COLO829 (cell line): ENCODE measurements around the gene C7orf33.
A peak's percentile ranks its signal among the peaks of the same experiment; 100 is the strongest.
"Not testable (repeated sequence)": the region's sequence is repeated elsewhere in the genome, so short reads cannot be mapped to it uniquely, and the experiment has no call there.

Experiments
- DNase-seq: peaks from one replicate; pipeline ENCODE4 v3.0.0; 2012; ENCODE audit warnings: low spot score

C7orf33 gene

GRCh38 chr7:148580446-148580845 is 10.1 kb upstream of the C7orf33 start:
- no peak for DNase-seq

DNA sequence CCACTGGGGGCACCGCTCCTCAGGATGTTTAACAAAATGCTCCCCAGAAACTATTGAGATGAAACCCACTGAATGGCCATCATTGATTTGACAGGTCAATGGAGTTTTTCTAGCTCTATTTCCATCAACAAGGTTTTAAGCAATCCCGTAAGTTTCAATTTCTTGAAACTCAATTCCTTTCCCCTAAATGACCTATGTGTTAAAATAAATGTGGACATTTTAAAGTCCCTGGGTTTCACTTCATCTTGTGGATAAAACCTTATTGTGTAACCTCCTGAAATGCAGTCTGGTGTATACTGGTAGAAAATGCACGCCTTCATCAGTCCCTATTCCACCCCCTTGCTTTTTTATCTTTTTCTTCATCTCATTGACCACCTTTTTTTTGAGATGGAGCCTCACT is 8.9 kb upstream of the C7orf33 start:
- DNase-seq: no peak

GRCh38 chr7:148584154-148584827 is 6.3 kb upstream of the C7orf33 start:
- DNase-seq: no peak

- DNase-seq: no peak
Observed at GRCh38 chr7:148585399-148585798, 5.2 kb upstream of the C7orf33 start.

- DNase-seq: no peak
Observed at GRCh38 chr7:148587076-148587475, 3.5 kb upstream of the C7orf33 start.

DNA sequence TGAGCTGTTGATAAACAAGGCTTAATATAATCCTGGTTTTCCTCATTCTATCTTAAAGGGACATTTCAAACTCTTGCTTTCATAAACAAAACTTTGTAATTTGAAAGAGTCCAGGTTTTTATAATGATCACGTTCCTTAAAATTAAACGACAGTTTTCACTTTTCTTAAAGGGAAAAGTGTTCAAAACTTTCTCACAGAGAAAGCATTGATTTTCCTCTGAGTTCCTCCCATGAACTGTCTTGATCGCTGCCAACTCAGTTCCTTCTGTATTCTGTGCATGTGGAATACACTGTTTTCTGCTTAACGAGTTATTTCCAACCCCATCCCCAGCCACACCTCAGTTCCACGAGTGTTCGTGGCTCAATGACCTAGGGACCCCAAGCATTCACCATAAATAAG is 2.4 kb upstream of the C7orf33 start:
- DNase-seq: no peak

DNA sequence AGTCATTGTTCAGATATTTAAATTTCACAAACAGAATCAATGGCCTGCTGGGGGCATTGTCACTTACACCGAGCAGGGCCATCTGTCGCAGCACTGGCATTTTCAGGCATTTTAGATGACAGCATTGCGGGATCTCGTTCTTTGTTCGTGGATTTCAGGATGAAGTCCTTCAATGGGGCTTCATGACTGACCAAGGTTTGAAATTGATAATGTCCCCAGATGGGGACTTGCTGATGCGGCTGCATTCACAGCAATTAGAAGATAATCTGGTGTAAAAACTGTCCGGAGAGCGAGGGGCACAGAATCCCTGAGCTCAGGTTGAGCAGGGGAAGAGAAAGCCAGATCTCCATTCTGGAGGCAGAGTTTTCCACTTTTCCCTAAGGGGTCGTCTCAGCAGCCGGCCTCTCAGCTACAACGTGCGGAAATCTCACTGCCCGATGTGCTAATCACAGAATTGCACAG is 1.9 kb upstream of the C7orf33 start:
- no peak for DNase-seq

DNA sequence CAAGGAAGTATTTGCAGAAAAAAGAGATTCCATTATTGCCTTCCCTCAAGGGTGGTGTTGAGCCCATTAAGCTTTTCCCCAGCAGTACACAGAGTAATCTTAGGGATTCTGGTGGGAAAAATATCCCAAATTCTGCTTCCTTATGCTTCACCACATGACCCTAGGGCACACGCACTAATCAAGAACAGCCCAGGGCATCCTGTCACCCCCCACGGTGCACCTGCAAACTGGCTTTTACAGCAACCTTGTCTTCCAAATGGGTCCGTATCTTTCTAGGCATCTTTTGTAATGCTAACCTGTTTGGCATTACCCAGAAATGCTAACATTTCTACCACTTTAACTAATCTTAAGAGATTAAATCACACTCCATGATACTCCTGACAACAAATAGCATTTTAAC is 926 bp upstream of the C7orf33 start:
- DNase-seq: no peak

- not testable (repeated sequence) for DNase-seq
Observed at GRCh38 chr7:148596354-148596753, 5.8 kb downstream of the C7orf33 start.

DNA sequence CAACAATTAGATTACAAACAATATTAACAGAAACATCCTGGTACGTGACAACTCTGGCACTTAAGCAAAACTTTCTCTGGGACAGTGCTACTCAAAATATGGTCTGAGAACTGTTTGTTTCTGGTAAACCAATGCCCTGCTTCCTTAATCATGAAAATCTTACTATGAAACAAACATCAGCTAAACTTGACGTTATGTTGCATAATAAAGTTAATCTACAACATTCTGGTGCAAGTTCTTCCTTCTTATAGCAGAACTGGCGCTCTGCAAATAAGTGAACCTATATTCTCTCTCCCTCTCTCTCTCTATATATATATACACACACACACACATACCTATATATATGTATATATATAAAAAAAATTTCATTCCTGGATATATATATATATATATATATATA is 7.8 kb downstream of the C7orf33 start:
- no peak for DNase-seq

GRCh38 chr7:148605350-148605749 is 14.8 kb downstream of the C7orf33 start:
- DNase-seq: no peak

- DNase-seq: no peak
Observed at GRCh38 chr7:148607151-148607661, 16.6 kb downstream of the C7orf33 start.

- DNase-seq: no peak
Observed at GRCh38 chr7:148609045-148609725, 18.6 kb downstream of the C7orf33 start.

DNA sequence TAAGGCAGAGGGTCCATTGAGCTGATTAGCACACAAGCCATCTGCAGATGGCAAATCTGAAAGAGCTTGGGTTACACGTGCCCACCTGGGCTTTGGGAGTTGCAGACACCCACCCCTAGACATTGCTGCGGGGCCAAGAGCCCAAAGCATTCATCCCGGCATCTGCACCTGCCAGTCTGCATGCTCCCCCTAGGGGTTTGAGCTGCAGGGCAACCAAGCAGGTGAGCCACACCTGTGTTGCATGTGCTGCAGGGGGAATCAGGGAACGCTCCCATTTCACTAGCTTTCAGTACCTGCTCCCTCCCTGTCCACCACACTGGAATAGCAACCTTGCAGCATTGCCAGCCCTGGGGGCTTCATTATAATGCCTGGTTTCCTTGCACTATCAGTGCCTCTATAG is 21.1 kb downstream of the C7orf33 start:
- no peak for DNase-seq

DNA sequence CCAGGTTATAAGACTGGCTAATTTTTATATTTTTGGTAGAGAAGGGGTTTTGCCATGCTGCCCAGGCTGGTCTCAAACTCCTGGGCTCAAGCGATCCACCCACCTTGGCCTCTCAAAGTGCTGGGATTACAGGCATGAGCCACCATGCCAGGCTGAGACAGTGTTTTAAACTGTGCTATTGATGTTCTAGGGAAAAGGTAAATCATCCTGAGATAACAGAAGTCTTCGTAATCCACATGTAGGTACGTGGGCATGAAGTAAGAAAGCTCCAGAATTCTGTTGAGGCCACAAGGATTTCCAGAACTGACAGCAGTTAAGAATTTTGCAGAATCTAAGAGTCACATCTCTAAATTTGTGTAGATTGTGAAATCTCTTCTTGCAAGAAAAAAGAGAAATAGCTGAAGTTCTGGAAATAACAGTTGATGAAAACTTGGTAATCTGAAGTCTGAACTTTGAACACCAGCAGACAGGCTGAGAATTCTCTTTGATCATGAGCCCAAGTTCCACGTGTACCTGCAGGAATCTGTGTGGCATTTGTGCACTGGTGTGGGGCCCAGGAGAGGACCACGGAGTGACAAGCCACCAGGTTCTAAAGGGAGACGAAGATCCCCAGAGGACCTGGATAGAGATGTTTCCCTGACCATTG is 24.6 kb downstream of the C7orf33 start:
- DNase-seq: no peak

DNA sequence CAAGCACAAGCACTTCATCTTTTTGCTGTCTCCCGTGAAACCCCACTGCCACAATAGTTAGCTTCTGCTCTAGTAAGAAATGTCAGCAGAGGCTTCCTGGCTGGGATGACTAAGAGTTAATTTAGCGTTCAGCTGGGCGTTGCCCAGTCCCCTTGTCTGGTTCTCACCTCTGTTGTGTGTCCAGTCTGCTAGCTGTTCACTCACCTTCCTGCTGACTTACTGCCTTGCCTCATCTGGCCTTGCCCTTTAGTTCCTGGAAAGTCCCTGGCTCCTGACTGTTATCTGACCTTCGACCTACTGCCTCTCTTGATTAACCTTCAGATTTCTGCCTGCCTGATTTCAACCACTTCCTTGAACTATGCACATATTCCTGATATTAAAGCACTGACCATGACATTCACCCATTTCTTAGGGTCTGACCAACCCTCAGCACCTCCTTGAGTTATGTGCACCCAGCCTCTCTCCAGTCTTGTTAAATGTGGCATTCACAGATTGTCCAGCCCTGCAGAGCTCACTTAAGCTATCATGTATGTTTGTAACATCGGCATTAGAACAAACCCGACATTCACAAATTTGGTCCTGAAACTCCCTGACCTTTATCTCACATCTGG is 30.3 kb downstream of the C7orf33 start:
- no peak for DNase-seq

- DNase-seq: no peak
Observed at GRCh38 chr7:148621563-148621962, 31.0 kb downstream of the C7orf33 start.

- no peak for DNase-seq
Observed at GRCh38 chr7:148622887-148623585, 32.5 kb downstream of the C7orf33 start.

GRCh38 chr7:148623586-148624282 is 33.2 kb downstream of the C7orf33 start:
- peak; percentile 88 for DNase-seq

- no peak for DNase-seq
Observed at GRCh38 chr7:148624735-148625134, 34.2 kb downstream of the C7orf33 start.

DNA sequence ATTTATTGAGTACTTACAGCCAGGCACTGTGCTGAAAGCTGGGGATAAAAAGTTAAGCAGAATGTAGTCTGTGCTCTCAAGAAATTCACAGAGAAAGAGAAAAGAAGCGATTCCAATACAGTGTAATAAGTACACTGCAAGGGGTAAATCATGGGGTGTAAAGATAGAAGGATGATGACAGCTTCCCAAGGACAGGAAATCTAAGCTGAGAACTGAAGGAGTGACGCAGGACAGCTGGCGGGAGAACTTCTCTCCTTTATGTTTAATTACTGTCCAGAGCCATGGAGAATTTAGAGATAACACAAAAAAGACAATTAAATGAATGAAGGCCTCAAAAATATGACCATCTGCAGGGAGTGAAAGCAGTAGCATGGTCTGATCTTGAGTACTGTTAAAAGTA is 34.8 kb downstream of the C7orf33 start:
- DNase-seq: no peak
